Right ventricle myocardium inferior (tissue), 1 donor: ENCODE results near the gene TGM1. TPM values are rescaled to one million over a fixed set of nuclear protein-coding genes. Genes with fewer than 3 reads are reported as not detected.

ENCODE experiments used
- ATAC-seq: fragments of 200-7000 bp; cut with Tn5 transposase; one replicate; pipeline ENCODE4 v1.9.1; 2020; ENCODE audit warnings: mild to moderate bottlenecking, moderate library complexity
- DNase-seq: peaks from one replicate; pipeline ENCODE4 v3.0.0; 2021; ENCODE audit errors: missing footprints
- intact Hi-C: fragments of 100-400 bp; cut with DNase I; formaldehyde crosslinking; loops from one replicate; pipeline ENCODE4 v1.11.0; 2022
- total RNA-seq: library from RNA; stranded (reverse); fragmentation: NEBNext Ultra II Directional; extraction: Animal tissue kit (Norgen Biotek cat#: 25700); gene quantifications from one replicate; pipeline ENCODE4 v1.2.1, GENCODE V29; 2021
- donor health status: DM: no; HTN: yes; CAD: no; lungs with severe emphysema.

The TGM1 gene
- total RNA-seq, 1 donor from 2014 or later, result 1.1 TPM

GRCh38 chr14:24296341-24297157 is 33.6 kb upstream of the TGM1 start:
- intact Hi-C loops, result loop anchor here (1.0 to 5.0 kb wide), 2 partner anchors 53 to 109 kb away; partner anchors contain the start of gene IPO4
- ATAC-seq (peak; percentile 68), DNase-seq (peak; percentile 77)

- no peak for DNase-seq
- no peak for ATAC-seq
- intact Hi-C loops, result no loop called here
Measured at GRCh38 chr14:24293525-24293924, 30.5 kb upstream of the TGM1 start.

- intact Hi-C loops, result no loop called here
- ATAC-seq (no peak), DNase-seq (no peak)
Measured at GRCh38 chr14:24292118-24292807, 29.3 kb upstream of the TGM1 start.

GRCh38 chr14:24291446-24292117 is 28.6 kb upstream of the TGM1 start:
- intact Hi-C loops, result no loop called here
- DNase-seq, result no peak
- ATAC-seq, result no peak

- intact Hi-C loops, result no loop called here
- DNase-seq (no peak), ATAC-seq (no peak)
Measured at GRCh38 chr14:24290746-24291145, 27.8 kb upstream of the TGM1 start.

GRCh38 chr14:24289649-24290280 is 26.8 kb upstream of the TGM1 start:
- DNase-seq (no peak), ATAC-seq (no peak)
- intact Hi-C loops, result no loop called here

GRCh38 chr14:24286996-24287395 is 24.0 kb upstream of the TGM1 start:
- no peak for DNase-seq
- no peak for ATAC-seq
- intact Hi-C loops, result no loop called here

GRCh38 chr14:24285351-24285750 is 22.4 kb upstream of the TGM1 start:
- no peak for DNase-seq
- no peak for ATAC-seq
- intact Hi-C loops, result no loop called here

GRCh38 chr14:24284501-24285035 is 21.6 kb upstream of the TGM1 start:
- no peak for ATAC-seq
- DNase-seq, result peak; percentile 35
- intact Hi-C loops, result no loop called here

GRCh38 chr14:24283796-24284460 is 21.0 kb upstream of the TGM1 start:
- DNase-seq, result peak; percentile 9
- intact Hi-C loops, result no loop called here
- no peak for ATAC-seq

GRCh38 chr14:24282736-24283135 is 19.8 kb upstream of the TGM1 start:
- peak; percentile 14 for DNase-seq
- intact Hi-C loops, result no loop called here
- ATAC-seq, result no peak

GRCh38 chr14:24281636-24282035 is 18.7 kb upstream of the TGM1 start:
- intact Hi-C loops, result no loop called here
- ATAC-seq (no peak), DNase-seq (no peak)

GRCh38 chr14:24280797-24281460 is 18.0 kb upstream of the TGM1 start:
- peak; percentile 26 for DNase-seq
- ATAC-seq, result peak; percentile 38
- intact Hi-C loops, result no loop called here

- DNase-seq, result peak; percentile 58
- intact Hi-C loops, result no loop called here
- peak; percentile 64 for ATAC-seq
Measured at GRCh38 chr14:24279301-24280186, 16.6 kb upstream of the TGM1 start.

- ATAC-seq (no peak), DNase-seq (no peak)
- intact Hi-C loops, result no loop called here
Measured at GRCh38 chr14:24278424-24278823, 15.4 kb upstream of the TGM1 start.

- DNase-seq, result no peak
- ATAC-seq, result no peak
- intact Hi-C loops, result no loop called here
Measured at GRCh38 chr14:24277606-24278321, 14.8 kb upstream of the TGM1 start.
